SKM-1 treated with dmso at 0.1 percent for 144 hours (cell line): ENCODE data around the gene SPTLC2.
A peak's percentile ranks its signal among the peaks of the same experiment; 100 is the strongest.

ENCODE experiments used
- DNase-seq: peaks from one replicate; lab custom pipeline; 2025; ENCODE audit not compliant: unreplicated experiment; lab: John Stamatoyannopoulos, UW

The SPTLC2 gene

GRCh38 chr14:77474479-77475177 is 141.8 kb downstream of the SPTLC2 start:
- no peak for DNase-seq

GRCh38 chr14:77473921-77474320 is 142.5 kb downstream of the SPTLC2 start:
- DNase-seq, result no peak

GRCh38 chr14:77470224-77470870 is 146.1 kb downstream of the SPTLC2 start:
- DNase-seq, result no peak

GRCh38 chr14:77469539-77469938 is 146.9 kb downstream of the SPTLC2 start:
- no peak for DNase-seq

DNA sequence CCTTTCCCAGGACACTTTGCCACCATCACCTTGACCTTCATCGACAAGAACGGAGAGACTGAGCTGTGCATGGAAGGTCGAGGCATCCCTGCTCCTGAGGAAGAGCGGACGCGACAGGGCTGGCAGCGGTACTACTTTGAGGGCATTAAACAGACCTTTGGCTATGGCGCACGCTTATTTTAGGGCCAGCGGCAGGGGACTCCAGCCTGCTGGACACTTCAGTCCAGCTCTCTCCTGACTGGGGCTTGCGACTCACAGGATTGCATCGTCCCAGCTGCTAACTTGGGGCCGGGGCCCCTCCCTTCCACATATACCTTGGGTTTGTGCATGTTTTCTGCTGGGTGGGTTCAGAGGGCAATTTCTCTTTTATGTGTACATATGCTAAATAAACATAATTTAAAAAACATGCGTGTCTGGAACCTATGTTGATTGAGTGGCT is 147.4 kb downstream of the SPTLC2 start:
- no peak for DNase-seq

DNA sequence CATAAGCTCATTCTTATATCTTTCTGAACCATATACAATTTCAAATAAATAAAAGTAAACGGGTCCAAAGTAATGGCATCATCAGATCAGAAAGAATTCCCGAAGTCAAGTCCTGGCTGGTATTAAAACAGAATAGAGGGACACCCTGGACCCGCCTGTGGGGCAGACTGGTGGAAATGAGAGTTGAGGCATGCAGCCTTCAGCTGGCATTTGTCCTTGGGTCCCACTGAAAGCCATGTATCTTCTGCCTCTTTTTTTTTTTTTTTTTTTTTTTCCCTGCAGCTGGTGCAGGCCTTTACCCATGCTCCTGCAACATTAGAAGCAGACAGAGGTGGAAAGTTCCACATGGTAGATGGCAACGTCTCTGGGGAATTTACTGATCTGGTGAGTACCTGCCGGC is 148.6 kb downstream of the SPTLC2 start:
- no peak for DNase-seq

GRCh38 chr14:77459072-77459723 is 157.2 kb downstream of the SPTLC2 start:
- peak; percentile 23 for DNase-seq

GRCh38 chr14:77458249-77458950 is 158.0 kb downstream of the SPTLC2 start:
- peak; percentile 0 for DNase-seq

GRCh38 chr14:77457522-77458248 is 158.8 kb downstream of the SPTLC2 start, which contains the start of the genes AHSA1 and VIPAS39:
TSS of gene AHSA1 (plus strand) at chr14:77458093. CDS start at chr14:77458190, 97 bp downstream.
TSS of gene VIPAS39 (minus strand) at chr14:77457601. CDS start at chr14:77454102, 3,499 bp downstream.
- peak; percentile 84 for DNase-seq

GRCh38 chr14:77457115-77457521 is 159.3 kb downstream of the SPTLC2 start:
- DNase-seq, result no peak
